GM21576 (cell line): ENCODE measurements around the gene ZNF426.
"Not testable (repeated sequence)": the region's sequence is repeated elsewhere in the genome, so short reads cannot be mapped to it uniquely, and the experiment has no call there.

Source experiments
- ATAC-seq: cut with Tn5 transposase; IDR thresholded peaks from one replicate; pipeline ENCODE4 v1.9.1; 2021; ENCODE audit warnings: mild to moderate bottlenecking, moderate library complexity; ENCODE audit not compliant: unreplicated experiment

The ZNF426 gene

GRCh38 chr19:9538183-9539058 is at the start of gene ZNF426:
Gene ZNF426, minus strand, starts transcription at chr19:9538645. Its CDS starts 2,413 bp downstream, at chr19:9536232.
- ATAC-seq: no peak

- ATAC-seq: no peak
These were observed 48.3 kb upstream of the ZNF426 start for GRCh38 chr19:9586764-9587163.

GRCh38 chr19:9584073-9584833 is 45.8 kb upstream of the ZNF426 start, which contains the start of gene ZNF121:
Gene ZNF121, minus strand, starts transcription at chr19:9584504. Its CDS starts 16,407 bp downstream, at chr19:9568097.
- no peak for ATAC-seq

- not testable (repeated sequence) for ATAC-seq
These were observed 43.8 kb upstream of the ZNF426 start for GRCh38 chr19:9582081-9582725.

GRCh38 chr19:9580728-9581127 is 42.3 kb upstream of the ZNF426 start:
- no peak for ATAC-seq

- ATAC-seq: no peak
These were observed 31.8 kb upstream of the ZNF426 start for GRCh38 chr19:9570255-9570654.

GRCh38 chr19:9566729-9567128 is 28.3 kb upstream of the ZNF426 start:
- ATAC-seq: no peak

GRCh38 chr19:9565900-9566705 is 27.7 kb upstream of the ZNF426 start:
- no peak for ATAC-seq

- no peak for ATAC-seq
These were observed 14.3 kb upstream of the ZNF426 start for GRCh38 chr19:9552536-9553274.

GRCh38 chr19:9547870-9548269 is 9.4 kb upstream of the ZNF426 start:
- ATAC-seq: no peak

GRCh38 chr19:9541281-9541680 is 2.8 kb upstream of the ZNF426 start:
- ATAC-seq: not testable (repeated sequence)

- ATAC-seq: not testable (repeated sequence)
These were observed 1.5 kb upstream of the ZNF426 start for GRCh38 chr19:9539921-9540320.

- ATAC-seq: not testable (repeated sequence)
These were observed 756 bp upstream of the ZNF426 start for GRCh38 chr19:9539201-9539600.

GRCh38 chr19:9535934-9536333 is 2.5 kb downstream of the ZNF426 start:
- ATAC-seq: no peak

GRCh38 chr19:9531933-9532332 is 6.5 kb downstream of the ZNF426 start:
- ATAC-seq: no peak

GRCh38 chr19:9528757-9529336 is 9.6 kb downstream of the ZNF426 start:
- no peak for ATAC-seq

- ATAC-seq: no peak
These were observed 14.5 kb downstream of the ZNF426 start for GRCh38 chr19:9523885-9524474.

GRCh38 chr19:9507285-9507684 is 31.2 kb downstream of the ZNF426 start:
- ATAC-seq: no peak

- no peak for ATAC-seq
These were observed 37.6 kb downstream of the ZNF426 start for GRCh38 chr19:9500796-9501195.
